Measurements from ENCODE around the gene MOAP1.

The MOAP1 gene

GRCh38 chr14:93207468-93208308 is 23.0 kb upstream of the MOAP1 start:
- Histone ChIP-seq H3K4me3 (ENCODE audit: low read depth, low read length) (peak overlapping the region; percentile 66), H3K36me3 (peaks cover 17% of the 10 kb centered on the region), H3K27me3 (no peaks in the 10 kb centered on the region), H3K4me1 (no peaks in the 10 kb centered on the region), H3K9me3 (no peaks in the 10 kb centered on the region)
- peak; percentile 71 for DNase-seq
- peak; percentile 31 for TF ChIP-seq CTCF (IDR thresholded peaks at IDR 0.05; ENCODE audit: low read depth, low read length)

GRCh38 chr14:93206793-93207467 is 22.2 kb upstream of the MOAP1 start, which contains the start of the genes GON7 and UBR7:
GON7 (minus strand) TSS chr14:93207065; CDS start chr14:93207037, 28 bp downstream.
UBR7 (plus strand) TSS chr14:93207256; CDS start chr14:93207292, 36 bp downstream.
- H3K4me1 ChIP-seq, result no peaks in the 10 kb centered on the region
- peaks cover 10% of the 10 kb centered on the region for H3K36me3 ChIP-seq

GRCh38 chr14:93201155-93201704 is 16.5 kb upstream of the MOAP1 start:
- no peaks in the 10 kb centered on the region for H3K36me3 ChIP-seq
- no peak overlapping the region for H3K4me3 ChIP-seq (ENCODE audit: low read depth, low read length)
- no peaks in the 10 kb centered on the region for H3K9me3 ChIP-seq
- no peak for TF ChIP-seq CTCF (IDR thresholded peaks at IDR 0.05; ENCODE audit: low read depth, low read length)
- no peaks in the 10 kb centered on the region for H3K4me1 ChIP-seq
- DNase-seq, result no peak
- no peaks in the 10 kb centered on the region for H3K27me3 ChIP-seq

More at GRCh38 chr14:93206793-93207467, 22.2 kb upstream of the MOAP1 start, which contains the start of the genes GON7 and UBR7:
- Histone ChIP-seq H3K9me3 (no peaks in the 10 kb centered on the region), H3K27me3 (no peaks in the 10 kb centered on the region), H3K4me3 (ENCODE audit: low read depth, low read length) (peak within 1 kb of the TSS; percentile 66)
- DNase-seq, result peak; percentile 98
- TF ChIP-seq CTCF (IDR thresholded peaks at IDR 0.05; ENCODE audit: low read depth, low read length), result peak; percentile 44; the same call in 1 of the 2 replicates

GRCh38 chr14:93200553-93200952 is 15.9 kb upstream of the MOAP1 start:
- Histone ChIP-seq H3K27me3 (no peaks in the 10 kb centered on the region), H3K36me3 (no peaks in the 10 kb centered on the region), H3K9me3 (no peaks in the 10 kb centered on the region), H3K4me1 (no peaks in the 10 kb centered on the region), H3K4me3 (ENCODE audit: low read depth, low read length) (no peak overlapping the region)
- TF ChIP-seq CTCF (IDR thresholded peaks at IDR 0.05; ENCODE audit: low read depth, low read length), result no peak
- DNase-seq, result no peak

- no peak for DNase-seq
- Histone ChIP-seq H3K36me3 (no peaks in the 10 kb centered on the region), H3K27me3 (no peaks in the 10 kb centered on the region), H3K4me3 (ENCODE audit: low read depth, low read length) (no peak overlapping the region), H3K4me1 (no peaks in the 10 kb centered on the region), H3K9me3 (no peaks in the 10 kb centered on the region)
- TF ChIP-seq CTCF (IDR thresholded peaks at IDR 0.05; ENCODE audit: low read depth, low read length), result no peak
These were observed 14.3 kb upstream of the MOAP1 start for GRCh38 chr14:93199031-93199430.

Data from BE2C (cell line).